M059J (cell line): ENCODE results near the gene TRIM36. TPM values are rescaled to one million over a fixed set of nuclear protein-coding genes. Genes with fewer than 3 reads are reported as not detected.

Experiments
- DNase-seq: peaks from one replicate; pipeline ENCODE4 v3.0.0-alpha.2; 2012; ENCODE audit warnings: low read depth
- total RNA-seq: library from RNA; depleted of rRNA; stranded (reverse); fragments of >200 nt; shearing (Covaris generic); gene quantifications from 2 replicates; pipeline ENCODE4 v1.2.3, GENCODE V29; 2014; rRNA removed

Gene TRIM36
- total RNA-seq = 1.6 and 3.6 TPM in 2 replicates

- DNase-seq = peak; percentile 88
Measured at GRCh38 chr5:115169487-115170133, at the start of gene TRIM36. Gene TRIM36, minus strand, starts transcription at chr5:115169908. Its CDS starts 274 bp downstream, at chr5:115169634.

- DNase-seq = no peak
Measured at GRCh38 chr5:115214541-115214940, 44.8 kb upstream of the TRIM36 start.

- no peak for DNase-seq
Measured at GRCh38 chr5:115209279-115209678, 39.6 kb upstream of the TRIM36 start.

- DNase-seq = no peak
Measured at GRCh38 chr5:115202952-115203351, 33.2 kb upstream of the TRIM36 start.

- no peak for DNase-seq
Measured at GRCh38 chr5:115196161-115196560, 26.5 kb upstream of the TRIM36 start.

GRCh38 chr5:115194676-115195075 is 25.0 kb upstream of the TRIM36 start:
- DNase-seq = no peak

- no peak for DNase-seq
Measured at GRCh38 chr5:115193295-115193694, 23.6 kb upstream of the TRIM36 start.

GRCh38 chr5:115192098-115192497 is 22.4 kb upstream of the TRIM36 start:
- DNase-seq = no peak

GRCh38 chr5:115191474-115192031 is 21.8 kb upstream of the TRIM36 start:
- no peak for DNase-seq

- DNase-seq = no peak
Measured at GRCh38 chr5:115190388-115190787, 20.7 kb upstream of the TRIM36 start.

- DNase-seq = no peak
Measured at GRCh38 chr5:115189866-115190265, 20.2 kb upstream of the TRIM36 start.

GRCh38 chr5:115186794-115187193 is 17.1 kb upstream of the TRIM36 start:
- DNase-seq = no peak

- DNase-seq = peak; percentile 58
Measured at GRCh38 chr5:115184770-115185169, 15.1 kb upstream of the TRIM36 start.

- no peak for DNase-seq
Measured at GRCh38 chr5:115181757-115182156, 12.0 kb upstream of the TRIM36 start.

- peak; percentile 47 for DNase-seq
Measured at GRCh38 chr5:115180165-115180709, 10.5 kb upstream of the TRIM36 start.

- peak; percentile 18 for DNase-seq
Measured at GRCh38 chr5:115179394-115180164, 9.9 kb upstream of the TRIM36 start.

GRCh38 chr5:115179030-115179393 is 9.3 kb upstream of the TRIM36 start:
- DNase-seq = no peak

GRCh38 chr5:115170929-115171510 is 1.3 kb upstream of the TRIM36 start:
- no peak for DNase-seq

- DNase-seq = no peak
Measured at GRCh38 chr5:115170134-115170928, 623 bp upstream of the TRIM36 start.

GRCh38 chr5:115168829-115169486 is 750 bp downstream of the TRIM36 start:
- no peak for DNase-seq
